ENCODE data around the gene FLT3. TPM values are rescaled to one million over a fixed set of nuclear protein-coding genes. Genes with fewer than 3 reads are reported as not detected.

Gene FLT3
- total and polyA plus RNA-seq, 9 of the 15 experiments (the other 6 are each of a cell fraction or from before 2014, with no cell fraction given) = not detected

- no peak for TF ChIP-seq ELK3 (CRISPR knock-in tag; IDR thresholded peaks at IDR 0.05)
- 0 out of 2 replicates have a peak, but pooled peaks have one; percentile 13 for TF ChIP-seq RNF2 (IDR thresholded peaks at IDR 0.05)
- no peak for TF ChIP-seq ZNF431 (CRISPR knock-in tag; IDR thresholded peaks at IDR 0.05)
- no peak for TF ChIP-seq THRB (CRISPR knock-in tag; conservative IDR thresholded peaks at IDR 0.05)
- no peak for TF ChIP-seq MTA2 (IDR thresholded peaks at IDR 0.05; ENCODE audit: low read depth)
- no peak for TF ChIP-seq ZNF217 (CRISPR knock-in tag; IDR thresholded peaks at IDR 0.05)
- TF ChIP-seq NEUROD1 (IDR thresholded peaks at IDR 0.05; ENCODE audit: borderline replicate concordance, low read depth, low read length, partially characterized antibody) = no peak
- peak; percentile 13 to 54 for TF ChIP-seq E2F6 (IDR thresholded peaks at IDR 0.05; ENCODE audit: borderline replicate concordance in 1 of 2, extremely low read depth in 1 of 2, insufficient read depth in 1 of 2, insufficient read length in 1 of 2, low read depth in 1 of 2, low read length in 1 of 2, poor library complexity in 1 of 2, severe bottlenecking in 1 of 2)
- TF ChIP-seq MXI1 (IDR thresholded peaks at IDR 0.05; ENCODE audit: low read depth, low read length) = no peak
- no peak for TF ChIP-seq SIN3B (IDR thresholded peaks at IDR 0.05; ENCODE audit: low read depth)
- peak; percentile 75 for TF ChIP-seq ZNF143 (CRISPR knock-in tag; IDR thresholded peaks at IDR 0.05)
- TF ChIP-seq SLC30A9 (CRISPR knock-in tag; IDR thresholded peaks at IDR 0.05) = no peak
- peak; percentile 24; the same call in 1 of the 2 replicates for TF ChIP-seq SMAD4 (CRISPR knock-in tag; conservative IDR thresholded peaks at IDR 0.05)
- TF ChIP-seq E4F1 (CRISPR knock-in tag; IDR thresholded peaks at IDR 0.05; ENCODE audit: borderline replicate concordance) = no peak
- no peak for TF ChIP-seq ZNF764 (CRISPR knock-in tag; IDR thresholded peaks at IDR 0.05; ENCODE audit: low read depth)
- TF ChIP-seq POLR2B (IDR thresholded peaks at IDR 0.05; ENCODE audit: low read depth, partially characterized antibody) = peak; percentile 59
- TF ChIP-seq NCOA4 (IDR thresholded peaks at IDR 0.05; ENCODE audit: partially characterized antibody) = no peak
- peak; percentile 61; the same call in 1 of the 2 replicates for TF ChIP-seq SNIP1 (IDR thresholded peaks at IDR 0.05; ENCODE audit: low read depth)
- TF ChIP-seq ZBTB49 (CRISPR knock-in tag; IDR thresholded peaks at IDR 0.05; ENCODE audit: borderline replicate concordance) = no peak
Measured at GRCh38 chr13:28138012-28138755, 37.8 kb upstream of the FLT3 start, which contains the start of gene PAN3 (continued).

Data from K562 (cell line).